Thyroid gland (tissue), 4 donors: ENCODE results near the gene ZNF655. TPM values are rescaled to one million over a fixed set of nuclear protein-coding genes. Genes with fewer than 3 reads are reported as not detected.
"Not testable (repeated sequence)": the region's sequence is repeated elsewhere in the genome, so short reads cannot be mapped to it uniquely, and the experiment has no call there.

Experiments
- DNase-seq, 2 donors: peaks; one replicate each; pipeline ENCODE4 v3.0.0-alpha.2; 2019
- H3K27ac ChIP-seq, 3 donors: fragments of 200-600 bp; sonication (generic); 1 replicate in 2 of 3; 2 replicates in 1 of 3; pipeline ENCODE4 v1.5.1; 2016 to 2019; ENCODE audit warnings: mild to moderate bottlenecking in 1 of 3, moderate library complexity in 1 of 3
- H3K27me3 ChIP-seq: fragments of 200-600 bp; sonication (generic); one replicate; pipeline ENCODE4 v1.5.1; 2019
- H3K36me3 ChIP-seq, 2 donors: fragments of 200-600 bp; sonication (generic); one replicate each; pipeline ENCODE4 v1.5.1; 2016 to 2019
- H3K4me1 ChIP-seq, 2 donors: fragments of 200-600 bp; sonication (generic); one replicate each; pipeline ENCODE4 v1.5.1; 2017 to 2019
- H3K4me3 ChIP-seq, 3 donors: fragments of 200-600 bp; sonication (generic); replicated peaks in 1 of 3; 1 replicate in 2 of 3; 2 replicates in 1 of 3; pipeline ENCODE4 v1.5.1; 2016; ENCODE audit warnings: mild to moderate bottlenecking in 1 of 3
- H3K9me3 ChIP-seq: fragments of 200-600 bp; sonication (generic); one replicate; pipeline ENCODE4 v1.5.1; 2017
- CTCF ChIP-seq, 6 experiments: fragments of 200-600 bp in 3 of 6; fragments of 450-650 bp in 3 of 6; sonication (generic) in 3 of 6; IDR thresholded peaks; one replicate each; pipeline ENCODE4 v1.5.1; 2016 to 2019; ENCODE audit warnings: antibody characterized with exemption in 6 of 6, mild to moderate bottlenecking in 2 of 6, inconsistent platforms in 1 of 6, moderate library complexity in 1 of 6
- POLR2A ChIP-seq, 2 donors: fragments of 450-650 bp; IDR thresholded peaks; one replicate each; pipeline ENCODE4 v1.6.1; 2017; ENCODE audit warnings: antibody characterized with exemption in 2 of 2, mild to moderate bottlenecking in 2 of 2, moderate library complexity in 1 of 2
- WGBS, 2 donors: methylation state at CpG; one replicate each; pipeline ENCODE4 v1.1.5; 2017; 5-methylcytosine and 5-hydroxymethylcytosine counted together
- intact Hi-C: fragments of 100-400 bp; cut with DNase I; formaldehyde crosslinking; loops from one replicate; pipeline ENCODE4 v1.15.1; 2023
- total RNA-seq, 4 donors: library from RNA; depleted of rRNA; stranded (reverse); fragments of >200 nt; gene quantifications; one replicate each; pipeline ENCODE4 v1.2.3, GENCODE V29; 2016

Gene ZNF655
- total RNA-seq, 4 donors from 2014 or later: 113 to 144 (median 118) TPM

DNA sequence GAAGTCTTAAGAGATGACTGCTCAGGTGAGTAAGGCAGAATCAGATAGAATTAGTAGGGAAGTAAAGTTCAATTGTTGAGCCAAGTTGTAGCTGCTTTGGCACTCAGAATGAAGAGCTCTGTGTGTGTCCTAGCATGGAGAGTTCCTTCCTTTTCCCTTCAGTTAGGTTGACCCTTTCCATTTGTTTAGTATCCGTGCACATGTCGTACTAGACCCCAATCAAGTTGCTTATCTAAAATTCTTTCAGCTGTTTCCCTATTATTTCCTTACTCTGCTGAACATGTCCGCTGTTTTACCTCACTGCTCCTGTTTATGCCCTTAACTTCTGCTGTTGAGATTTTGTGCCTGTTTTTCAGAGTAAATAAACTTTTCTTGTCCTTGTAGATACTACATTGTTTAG is 13.3 kb downstream of the ZNF655 start:
- intact Hi-C loops: no loop called here
- 94 to 96% methylated on average over 3 of the region's 3 CpGs for WGBS, 2 donors
- Histone ChIP-seq H3K4me3 (no peak overlapping the region), H3K4me1 (no peaks in the 10 kb centered on the region), H3K27me3 (no peaks in the 10 kb centered on the region), H3K9me3 (no peaks in the 10 kb centered on the region), H3K36me3 (peaks cover 17 to 36% of the 10 kb centered on the region in 2 donors), H3K27ac (no peak overlapping the region)
- DNase-seq: no peak
- no peak for TF ChIP-seq CTCF (IDR thresholded peaks at IDR 0.05)

- no peak for DNase-seq
- Histone ChIP-seq H3K36me3 (peaks cover 17 to 36% of the 10 kb centered on the region in 2 donors), H3K27ac (no peak overlapping the region), H3K4me1 (no peaks in the 10 kb centered on the region), H3K4me3 (no peak overlapping the region), H3K27me3 (no peaks in the 10 kb centered on the region), H3K9me3 (no peaks in the 10 kb centered on the region)
- TF ChIP-seq POLR2A (IDR thresholded peaks at IDR 0.05): no peak
- no peak for TF ChIP-seq CTCF (IDR thresholded peaks at IDR 0.05)
- intact Hi-C loops: no loop called here
- WGBS, 2 donors: 93 to 98% methylated on average over 1 of the region's 1 CpG
These were observed 14.8 kb downstream of the ZNF655 start for GRCh38 chr7:99573257-99573656.

- Histone ChIP-seq H3K4me1 (peaks cover 8% of the 10 kb centered on the region in 2 donors), H3K27me3 (no peaks in the 10 kb centered on the region), H3K4me3 (no peak overlapping the region), H3K27ac (no peak overlapping the region), H3K36me3 (peaks cover 17 to 26% of the 10 kb centered on the region in 2 donors), H3K9me3 (no peaks in the 10 kb centered on the region)
- DNase-seq: no peak
- TF ChIP-seq POLR2A (IDR thresholded peaks at IDR 0.05) (no peak), CTCF (IDR thresholded peaks at IDR 0.05) (no peak)
- intact Hi-C loops: no loop called here
- WGBS, 2 donors: 74 to 80% methylated on average over 3 of the region's 3 CpGs
These were observed 17.8 kb downstream of the ZNF655 start for GRCh38 chr7:99576251-99576650.

GRCh38 chr7:99579281-99579955 is 21.0 kb downstream of the ZNF655 start:
- WGBS, 2 donors: 45 to 57% methylated on average over 10 of the region's 10 CpGs
- no peaks in the 10 kb centered on the region for H3K27me3 ChIP-seq
- no peak for DNase-seq
- peak overlapping the region in 2 of 3 donors; percentile 17 to 51 for H3K4me3 ChIP-seq
- intact Hi-C loops: no loop called here
- no peaks in the 10 kb centered on the region for H3K36me3 ChIP-seq
- TF ChIP-seq POLR2A (IDR thresholded peaks at IDR 0.05) (no peak), CTCF (IDR thresholded peaks at IDR 0.05) (no peak)
- no peaks in the 10 kb centered on the region for H3K9me3 ChIP-seq
- peaks cover 8% of the 10 kb centered on the region in 2 donors for H3K4me1 ChIP-seq
- H3K27ac ChIP-seq: no peak overlapping the region

DNA sequence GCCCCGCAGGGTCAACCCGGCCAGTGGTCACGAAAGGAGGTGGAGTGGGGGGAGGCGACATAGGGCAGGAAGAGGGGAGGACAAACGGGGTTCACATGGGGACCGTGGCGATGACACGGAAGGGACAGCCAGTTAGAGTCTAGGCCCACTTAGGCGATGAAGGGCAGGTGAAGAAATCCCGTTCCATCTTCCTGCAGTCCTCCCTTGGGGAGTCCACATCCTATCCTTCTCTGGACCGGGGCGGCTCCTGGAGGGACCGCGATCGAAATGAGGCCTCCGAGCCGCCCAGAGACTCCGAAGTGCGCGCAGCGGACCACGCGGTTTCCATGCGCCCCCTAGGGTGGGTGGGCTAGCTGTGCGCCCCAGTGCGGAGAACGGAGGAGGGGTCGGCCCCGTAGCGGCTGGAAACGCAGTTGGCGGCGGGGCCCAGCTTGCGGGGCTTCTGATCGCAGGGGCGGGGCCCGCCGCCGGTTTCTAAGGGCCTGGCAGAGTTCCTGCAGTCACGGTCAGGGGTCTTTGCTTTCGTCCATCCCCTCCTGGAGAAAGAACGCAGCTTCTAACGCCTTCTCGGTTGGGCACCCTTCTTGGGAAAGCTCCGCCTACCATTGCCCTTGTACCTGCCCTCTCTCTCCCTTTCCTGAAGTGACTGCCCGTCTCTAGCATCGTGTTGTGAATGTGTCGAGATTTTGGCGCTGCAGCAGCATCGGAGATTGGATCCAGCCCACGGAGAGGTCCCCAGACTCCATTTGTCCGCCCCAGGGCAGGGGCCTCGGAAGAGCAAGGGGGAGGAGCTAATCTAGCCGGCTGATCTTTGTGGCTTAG is 21.7 kb downstream of the ZNF655 start:
- H3K9me3 ChIP-seq: no peaks in the 10 kb centered on the region
- no peaks in the 10 kb centered on the region for H3K36me3 ChIP-seq
- no peaks in the 10 kb centered on the region for H3K27me3 ChIP-seq
- peaks cover 8% of the 10 kb centered on the region in 2 donors for H3K4me1 ChIP-seq
- TF ChIP-seq CTCF (IDR thresholded peaks at IDR 0.05) (no peak), POLR2A (IDR thresholded peaks at IDR 0.05) (no peak)
- 2 to 3% methylated on average over 29 to 51 of the region's 54 CpGs for WGBS, 2 donors
- peak overlapping the region in 1 of 3 donors; percentile 28 for H3K27ac ChIP-seq
- intact Hi-C loops: no loop called here
- peak; percentile 34 to 37 for DNase-seq
- peak overlapping the region in 2 of 3 donors; percentile 17 to 51 for H3K4me3 ChIP-seq

- H3K27ac ChIP-seq: not testable (repeated sequence)
These were observed 22.4 kb downstream of the ZNF655 start for GRCh38 chr7:99580778-99581332.

More at GRCh38 chr7:99580778-99581332, 22.4 kb downstream of the ZNF655 start:
- WGBS, 2 donors: 52 to 60% methylated on average over 4 of the region's 4 CpGs
- H3K27me3 ChIP-seq, H3K4me1 ChIP-seq, H3K36me3 ChIP-seq, H3K9me3 ChIP-seq, intact Hi-C loops, DNase-seq: not testable (repeated sequence)
- peak overlapping the region in 1 of 3 donors; percentile 51 for H3K4me3 ChIP-seq
